GM12878 (cell line): Measurements from ENCODE around the gene ZNRF3. TPM values are rescaled to one million over a fixed set of nuclear protein-coding genes. Genes with fewer than 3 reads are reported as not detected.

Experiments used
- ATAC-seq: fragments of 200-7000 bp; cut with Tn5 transposase; 3 replicates; pipeline ENCODE4 v1.9.1; 2020; ENCODE audit warnings: mild to moderate bottlenecking, moderate library complexity
- BruUV-seq: library from RNA; stranded (reverse); fragments of 400-500 nt; replicated peaks from 2 replicates; lab custom pipeline; 2021; lab: Mats Ljungman, UMichigan
- CTCF ChIA-PET: fragments of 300-600 bp; sonication (Branson Sonifier 250); formaldehyde crosslinking; extraction: SDS; loops from one replicate; lab custom pipeline; 2021; ENCODE audit warnings: inconsistent platforms; lab: Yijun Ruan, JAX
- POLR2A ChIA-PET: fragments of 350-600 bp; formaldehyde crosslinking; extraction: SDS; loops from one replicate; lab custom pipeline; 2021; ENCODE audit warnings: inconsistent platforms; lab: Charles Lee
- RAD21 ChIA-PET: fragments of 300-600 bp; sonication (Branson Sonifier 250); formaldehyde crosslinking; loops from one replicate; lab custom pipeline; 2023; ENCODE audit warnings: antibody characterized with exemption; ENCODE audit not compliant: unreplicated experiment; lab: Charles Lee
- SMC1A ChIA-PET: fragments of 300-600 bp; sonication (Branson Sonifier 250); formaldehyde crosslinking; loops from one replicate; lab custom pipeline; 2023; ENCODE audit not compliant: unreplicated experiment, uncharacterized antibody; lab: Charles Lee
- DNase-seq: peaks from one replicate; pipeline ENCODE4 v3.0.0-alpha.2; 2011; ENCODE audit warnings: low read depth, low spot score
- FAIRE-seq: peaks from 3 replicates; lab custom pipeline; 2011; peaks lifted over from hg19 to GRCh38; lab: Jason Lieb, UNC
- H2AFZ ChIP-seq: 2 replicates; pipeline ENCODE4 v1.6.0; 2011; ENCODE audit warnings: low read depth, low read length, control low read depth; ENCODE audit not compliant: control insufficient read depth
- H3K27ac ChIP-seq: 2 replicates; pipeline ENCODE4 v1.5.1; 2011; ENCODE audit warnings: control low read depth; ENCODE audit not compliant: control insufficient read depth, insufficient read depth
- H3K27me3 ChIP-seq, 2 experiments: replicated peaks in 1 of 2; 2 replicates each; pipeline versions ENCODE4 v1.6.0 to v1.6.1; 2011; ENCODE audit warnings: low read length in 1 of 2; ENCODE audit not compliant: control insufficient read depth in 2 of 2, insufficient read depth in 2 of 2
- H3K36me3 ChIP-seq, 2 experiments: 2 replicates each; pipeline ENCODE4 v1.5.1; 2011; ENCODE audit warnings: low read length in 1 of 2; ENCODE audit not compliant: control insufficient read depth in 2 of 2, insufficient read depth in 2 of 2
- H3K4me1 ChIP-seq: 2 replicates; pipeline ENCODE4 v1.6.1; 2011; ENCODE audit warnings: mild to moderate bottlenecking, low read length, moderate library complexity, mixed read lengths; ENCODE audit not compliant: control insufficient read depth, insufficient read depth
- H3K4me2 ChIP-seq: 2 replicates; pipeline ENCODE4 v1.6.0; 2011; ENCODE audit warnings: control low read depth; ENCODE audit not compliant: control insufficient read depth, insufficient read depth
- H3K4me3 ChIP-seq: fragments of 200-600 bp; sonication (generic); 2 replicates; pipeline ENCODE4 v1.5.1; 2016
- H3K79me2 ChIP-seq: 2 replicates; pipeline ENCODE4 v1.6.0; 2011; ENCODE audit warnings: low read length; ENCODE audit not compliant: control insufficient read depth, insufficient read depth
- H3K9ac ChIP-seq: 2 replicates; pipeline ENCODE4 v1.8.0; 2011; ENCODE audit warnings: low read length, control low read depth, mixed read lengths; ENCODE audit not compliant: control insufficient read depth, insufficient read depth
- H3K9me3 ChIP-seq: replicated peaks from 3 replicates; pipeline ENCODE4 v1.5.1; 2011; ENCODE audit warnings: mild to moderate bottlenecking, low read length; ENCODE audit not compliant: control insufficient read depth, insufficient read depth
- H4K20me1 ChIP-seq: 2 replicates; pipeline ENCODE4 v1.6.0; 2011; ENCODE audit not compliant: control insufficient read depth, insufficient read depth
- BHLHE40 ChIP-seq, 2 experiments: fragments of 450-650 bp in 1 of 2; IDR thresholded peaks; 2 replicates each; pipeline ENCODE4 v1.6.1; 2011 to 2017; ENCODE audit warnings: low read depth in 2 of 2, borderline replicate concordance in 1 of 2, improper control_type of control experiment in 1 of 2, low read length in 1 of 2, mild to moderate bottlenecking in 1 of 2
- CHD4 ChIP-seq: fragments of 200-600 bp; sonication (generic); IDR thresholded peaks from 2 replicates; pipeline ENCODE4 v1.6.1; 2016; ENCODE audit warnings: mild to moderate bottlenecking
- NFYB ChIP-seq: IDR thresholded peaks from 2 replicates; pipeline ENCODE4 v1.6.1; 2011; ENCODE audit warnings: low read depth, mild to moderate bottlenecking, low read length, improper control_type of control experiment, moderate library complexity; ENCODE audit not compliant: insufficient read depth
- NR2F1 ChIP-seq: fragments of 450-650 bp; conservative IDR thresholded peaks from 2 replicates; pipeline ENCODE4 v1.6.1; 2017; ENCODE audit warnings: mild to moderate bottlenecking
- RAD51 ChIP-seq: fragments of 450-650 bp; IDR thresholded peaks from 2 replicates; pipeline ENCODE4 v1.6.1; 2016; ENCODE audit warnings: moderate library complexity, mild to moderate bottlenecking, inconsistent platforms
- RUNX3 ChIP-seq: IDR thresholded peaks from 2 replicates; pipeline ENCODE4 v1.6.1; 2012; ENCODE audit warnings: low read length, inconsistent platforms
- SIN3A ChIP-seq: IDR thresholded peaks from 2 replicates; pipeline ENCODE4 v1.6.1; 2012; ENCODE audit warnings: low read depth, low read length, improper control_type of control experiment
- SIX5 ChIP-seq: IDR thresholded peaks from 2 replicates; pipeline ENCODE4 v1.6.1; 2011; ENCODE audit warnings: mild to moderate bottlenecking, low read depth, low read length, moderate library complexity; ENCODE audit not compliant: severe bottlenecking
- SMARCA5 ChIP-seq: fragments of 450-650 bp; IDR thresholded peaks from 2 replicates; pipeline ENCODE4 v1.6.1; 2017; ENCODE audit warnings: mild to moderate bottlenecking
- SREBF2 ChIP-seq: IDR thresholded peaks from 2 replicates; pipeline ENCODE4 v1.6.1; 2012; ENCODE audit warnings: mild to moderate bottlenecking, low read length
- SRF ChIP-seq, 2 experiments: IDR thresholded peaks; 2 replicates each; pipeline ENCODE4 v1.6.1; 2011; ENCODE audit warnings: low read depth in 2 of 2, low read length in 2 of 2, mild to moderate bottlenecking in 1 of 2, moderate library complexity in 1 of 2
- TARDBP ChIP-seq: IDR thresholded peaks from 2 replicates; pipeline ENCODE4 v1.6.1; 2016; ENCODE audit warnings: borderline replicate concordance
- in situ Hi-C: fragments of 300-500 bp; cut with MboI; formaldehyde crosslinking; loops from 9 replicates; pipeline ENCODE4 v1.14.3; 2018; ENCODE audit warnings: mixed read lengths
- intact Hi-C: fragments of 100-400 bp; cut with micrococcal nuclease; formaldehyde crosslinking; loops from one replicate; pipeline ENCODE4 v1.14.2; 2022; ENCODE audit not compliant: unreplicated experiment
- polyA plus RNA-seq, 11 experiments: library from polyadenylated mRNA; depleted of rRNA in 4 of 11; unstranded in 6 of 11; stranded (reverse) in 5 of 11; fragments of >200 nt; fragmentation: Nextera tagmentation in 4 of 11; fragmentation: Illumina TruSeq in 1 of 11; extraction: Ambion mirVana in 4 of 11; extraction: Trizol in 1 of 11; gene quantifications; 1 replicate in 1 of 11; 2 replicates in 10 of 11; pipeline versions ENCODE4 v1.2.1 to v1.2.3, GENCODE V29; 2011 to 2016; ENCODE audit warnings: inconsistent platforms in 2 of 11, missing spikeins in 2 of 11, low read depth in 1 of 11
- total RNA-seq, 4 experiments: library from RNA; depleted of rRNA in 3 of 4; stranded (reverse); fragments of >200 nt in 3 of 4; fragmentation: Illumina TruSeq in 1 of 4; extraction: Trizol in 1 of 4; gene quantifications; 2 replicates each; pipeline versions ENCODE4 v1.2.1 to v1.2.3, GENCODE V29; 2013 to 2021
- TF ChIP-seq, protein P1 (sequence below): fragments of 450-650 bp; IDR thresholded peaks from 2 replicates; pipeline ENCODE4 v1.6.1; 2016; ENCODE audit warnings: mild to moderate bottlenecking
- TF ChIP-seq, protein P2 (sequence below): fragments of 450-650 bp; formaldehyde crosslinking; IDR thresholded peaks from 2 replicates; pipeline ENCODE4 v1.4.0; 2020; ENCODE audit warnings: mild to moderate bottlenecking, moderate library complexity
- TF ChIP-seq, protein P3 (sequence below): fragments of 450-650 bp; IDR thresholded peaks from 2 replicates; pipeline ENCODE4 v1.6.1; 2017; ENCODE audit warnings: mild to moderate bottlenecking, moderate library complexity

Gene ZNRF3
- total and polyA plus RNA-seq, 10 of the 15 experiments (the other 5 are each of a cell fraction or from before 2014, with no cell fraction given), result 0.05 to 2.4 (median 0.46) TPM

DNA sequence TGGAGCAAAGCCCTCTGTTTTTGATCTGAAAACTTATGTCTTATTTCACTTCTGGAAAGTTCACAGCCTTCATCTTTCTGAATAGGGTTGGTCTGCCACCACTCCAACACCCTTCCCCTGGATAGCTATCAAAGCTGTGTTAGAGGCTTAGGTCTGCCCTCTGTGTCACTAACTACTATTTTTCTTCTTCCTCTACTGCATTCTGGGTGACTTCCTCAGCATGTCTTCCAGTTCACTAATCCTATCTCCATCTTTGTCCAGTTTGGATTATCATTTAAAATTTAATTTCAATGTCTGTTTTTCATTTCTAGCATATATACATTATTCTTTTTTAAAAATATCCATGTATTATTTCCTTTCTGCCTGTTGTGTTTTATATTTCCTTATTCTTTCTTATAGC lies 84.6 kb downstream of the ZNRF3 start:
- intact Hi-C loops, result no loop called here
- SMC1A ChIA-PET, result interaction anchor here (1.0 to 2.4 kb wide), 4 partner anchors 10 to 20 kb away, joined by 3 to 8 read pairs (median 4); no protein-coding TSS in a partner anchor
- no peak for TF ChIP-seq RUNX3
- TF ChIP-seq, protein P1, sequence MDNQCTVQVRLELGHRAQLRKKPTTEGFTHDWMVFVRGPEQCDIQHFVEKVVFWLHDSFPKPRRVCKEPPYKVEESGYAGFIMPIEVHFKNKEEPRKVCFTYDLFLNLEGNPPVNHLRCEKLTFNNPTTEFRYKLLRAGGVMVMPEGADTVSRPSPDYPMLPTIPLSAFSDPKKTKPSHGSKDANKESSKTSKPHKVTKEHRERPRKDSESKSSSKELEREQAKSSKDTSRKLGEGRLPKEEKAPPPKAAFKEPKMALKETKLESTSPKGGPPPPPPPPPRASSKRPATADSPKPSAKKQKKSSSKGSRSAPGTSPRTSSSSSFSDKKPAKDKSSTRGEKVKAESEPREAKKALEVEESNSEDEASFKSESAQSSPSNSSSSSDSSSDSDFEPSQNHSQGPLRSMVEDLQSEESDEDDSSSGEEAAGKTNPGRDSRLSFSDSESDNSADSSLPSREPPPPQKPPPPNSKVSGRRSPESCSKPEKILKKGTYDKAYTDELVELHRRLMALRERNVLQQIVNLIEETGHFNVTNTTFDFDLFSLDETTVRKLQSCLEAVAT, result no peak
- TF ChIP-seq SIX5, result no peak
- no peak for TF ChIP-seq BHLHE40 (IDR thresholded peaks at IDR 0.05; ENCODE audit: borderline replicate concordance in 1 of 2, low read depth in 2 of 2, low read length in 1 of 2)
- TF ChIP-seq, protein P2, sequence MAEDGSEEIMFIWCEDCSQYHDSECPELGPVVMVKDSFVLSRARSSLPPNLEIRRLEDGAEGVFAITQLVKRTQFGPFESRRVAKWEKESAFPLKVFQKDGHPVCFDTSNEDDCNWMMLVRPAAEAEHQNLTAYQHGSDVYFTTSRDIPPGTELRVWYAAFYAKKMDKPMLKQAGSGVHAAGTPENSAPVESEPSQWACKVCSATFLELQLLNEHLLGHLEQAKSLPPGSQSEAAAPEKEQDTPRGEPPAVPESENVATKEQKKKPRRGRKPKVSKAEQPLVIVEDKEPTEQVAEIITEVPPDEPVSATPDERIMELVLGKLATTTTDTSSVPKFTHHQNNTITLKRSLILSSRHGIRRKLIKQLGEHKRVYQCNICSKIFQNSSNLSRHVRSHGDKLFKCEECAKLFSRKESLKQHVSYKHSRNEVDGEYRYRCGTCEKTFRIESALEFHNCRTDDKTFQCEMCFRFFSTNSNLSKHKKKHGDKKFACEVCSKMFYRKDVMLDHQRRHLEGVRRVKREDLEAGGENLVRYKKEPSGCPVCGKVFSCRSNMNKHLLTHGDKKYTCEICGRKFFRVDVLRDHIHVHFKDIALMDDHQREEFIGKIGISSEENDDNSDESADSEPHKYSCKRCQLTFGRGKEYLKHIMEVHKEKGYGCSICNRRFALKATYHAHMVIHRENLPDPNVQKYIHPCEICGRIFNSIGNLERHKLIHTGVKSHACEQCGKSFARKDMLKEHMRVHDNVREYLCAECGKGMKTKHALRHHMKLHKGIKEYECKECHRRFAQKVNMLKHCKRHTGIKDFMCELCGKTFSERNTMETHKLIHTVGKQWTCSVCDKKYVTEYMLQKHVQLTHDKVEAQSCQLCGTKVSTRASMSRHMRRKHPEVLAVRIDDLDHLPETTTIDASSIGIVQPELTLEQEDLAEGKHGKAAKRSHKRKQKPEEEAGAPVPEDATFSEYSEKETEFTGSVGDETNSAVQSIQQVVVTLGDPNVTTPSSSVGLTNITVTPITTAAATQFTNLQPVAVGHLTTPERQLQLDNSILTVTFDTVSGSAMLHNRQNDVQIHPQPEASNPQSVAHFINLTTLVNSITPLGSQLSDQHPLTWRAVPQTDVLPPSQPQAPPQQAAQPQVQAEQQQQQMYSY (CRISPR knock-in tag), result no peak
- TF ChIP-seq SRF (IDR thresholded peaks at IDR 0.05; ENCODE audit: low read depth in 2 of 2, low read length in 2 of 2), result no peak
- no peak for TF ChIP-seq NR2F1
- no peak for TF ChIP-seq SIN3A
- no peak for TF ChIP-seq RAD51
- no peak for TF ChIP-seq NFYB
- TF ChIP-seq TARDBP, result no peak
- TF ChIP-seq, protein P3, sequence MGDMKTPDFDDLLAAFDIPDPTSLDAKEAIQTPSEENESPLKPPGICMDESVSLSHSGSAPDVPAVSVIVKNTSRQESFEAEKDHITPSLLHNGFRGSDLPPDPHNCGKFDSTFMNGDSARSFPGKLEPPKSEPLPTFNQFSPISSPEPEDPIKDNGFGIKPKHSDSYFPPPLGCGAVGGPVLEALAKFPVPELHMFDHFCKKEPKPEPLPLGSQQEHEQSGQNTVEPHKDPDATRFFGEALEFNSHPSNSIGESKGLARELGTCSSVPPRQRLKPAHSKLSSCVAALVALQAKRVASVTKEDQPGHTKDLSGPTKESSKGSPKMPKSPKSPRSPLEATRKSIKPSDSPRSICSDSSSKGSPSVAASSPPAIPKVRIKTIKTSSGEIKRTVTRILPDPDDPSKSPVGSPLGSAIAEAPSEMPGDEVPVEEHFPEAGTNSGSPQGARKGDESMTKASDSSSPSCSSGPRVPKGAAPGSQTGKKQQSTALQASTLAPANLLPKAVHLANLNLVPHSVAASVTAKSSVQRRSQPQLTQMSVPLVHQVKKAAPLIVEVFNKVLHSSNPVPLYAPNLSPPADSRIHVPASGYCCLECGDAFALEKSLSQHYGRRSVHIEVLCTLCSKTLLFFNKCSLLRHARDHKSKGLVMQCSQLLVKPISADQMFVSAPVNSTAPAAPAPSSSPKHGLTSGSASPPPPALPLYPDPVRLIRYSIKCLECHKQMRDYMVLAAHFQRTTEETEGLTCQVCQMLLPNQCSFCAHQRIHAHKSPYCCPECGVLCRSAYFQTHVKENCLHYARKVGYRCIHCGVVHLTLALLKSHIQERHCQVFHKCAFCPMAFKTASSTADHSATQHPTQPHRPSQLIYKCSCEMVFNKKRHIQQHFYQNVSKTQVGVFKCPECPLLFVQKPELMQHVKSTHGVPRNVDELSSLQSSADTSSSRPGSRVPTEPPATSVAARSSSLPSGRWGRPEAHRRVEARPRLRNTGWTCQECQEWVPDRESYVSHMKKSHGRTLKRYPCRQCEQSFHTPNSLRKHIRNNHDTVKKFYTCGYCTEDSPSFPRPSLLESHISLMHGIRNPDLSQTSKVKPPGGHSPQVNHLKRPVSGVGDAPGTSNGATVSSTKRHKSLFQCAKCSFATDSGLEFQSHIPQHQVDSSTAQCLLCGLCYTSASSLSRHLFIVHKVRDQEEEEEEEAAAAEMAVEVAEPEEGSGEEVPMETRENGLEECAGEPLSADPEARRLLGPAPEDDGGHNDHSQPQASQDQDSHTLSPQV, result no peak
- no peak for TF ChIP-seq SMARCA5
- TF ChIP-seq CHD4, result no peak
- no peak for TF ChIP-seq SREBF2

More for the DNA sequence above, 84.6 kb downstream of the ZNRF3 start:
- Histone ChIP-seq H3K4me1 (no peaks in the 10 kb centered on the region), H3K27me3 (peaks cover 0 to 2% of the 10 kb centered on the region in 2 experiments; a peak in 1 of 4 replicates), H3K27ac (no peak overlapping the region), H3K9ac (no peak overlapping the region), H3K79me2 (no peaks in the 10 kb centered on the region), H3K36me3 (no peaks in the 10 kb centered on the region; a peak in 2 of 4 replicates), H4K20me1 (no peaks in the 10 kb centered on the region), H3K9me3 (no peaks in the 10 kb centered on the region), H3K4me2 (no peak overlapping the region), H3K4me3 (no peak overlapping the region), H2AFZ (no peak overlapping the region)
- FAIRE-seq, result no peak
- no peak for ATAC-seq
- ChIA-PET RAD21 (interaction anchor here (0.8 to 1.6 kb wide), 4 partner anchors 8 to 47 kb away, joined by 3 to 4 read pairs (median 3); no protein-coding TSS in a partner anchor), POLR2A (interaction anchor here (0.7 kb wide), 2 partner anchors 196 to 1622 kb away, joined by 4 to 7 read pairs; no protein-coding TSS in a partner anchor), CTCF (interaction anchor here (0.9 kb wide), 1 partner anchor 12 kb away, joined by 4 read pairs; no protein-coding TSS in a partner anchor)
- DNase-seq, result no peak
- in situ Hi-C loops, result no loop called here
- BruUV-seq, result no TSS peak
